D341Med (cell line): ENCODE data around the gene HNRNPUL2.
"Not testable (repeated sequence)": the region's sequence is repeated elsewhere in the genome, so short reads cannot be mapped to it uniquely, and the experiment has no call there.

Source experiments
- DNase-seq: peaks from one replicate; pipeline ENCODE4 v3.0.0; 2012; ENCODE audit warnings: low spot score

Gene HNRNPUL2

DNA sequence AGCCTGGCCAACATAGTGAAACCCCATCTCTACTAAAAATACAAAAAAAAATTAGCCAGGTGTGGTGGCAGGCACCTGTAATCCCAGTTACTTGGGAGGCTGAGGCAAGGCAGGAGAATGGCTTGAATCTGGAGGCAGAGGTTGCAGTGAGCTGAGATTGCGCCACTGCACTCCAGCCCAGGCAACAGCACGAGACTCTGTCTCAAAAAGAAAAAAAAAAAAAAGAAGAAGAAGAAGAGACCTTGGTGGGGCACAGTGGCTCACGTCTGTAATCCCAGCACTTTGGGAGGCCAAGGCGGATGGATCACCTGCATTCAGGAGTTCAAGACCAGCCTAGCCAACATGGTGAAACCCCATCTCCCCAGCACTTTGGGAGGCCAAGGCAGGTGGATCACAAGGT, 23.3 kb downstream of the HNRNPUL2 start:
- DNase-seq = not testable (repeated sequence)

DNA sequence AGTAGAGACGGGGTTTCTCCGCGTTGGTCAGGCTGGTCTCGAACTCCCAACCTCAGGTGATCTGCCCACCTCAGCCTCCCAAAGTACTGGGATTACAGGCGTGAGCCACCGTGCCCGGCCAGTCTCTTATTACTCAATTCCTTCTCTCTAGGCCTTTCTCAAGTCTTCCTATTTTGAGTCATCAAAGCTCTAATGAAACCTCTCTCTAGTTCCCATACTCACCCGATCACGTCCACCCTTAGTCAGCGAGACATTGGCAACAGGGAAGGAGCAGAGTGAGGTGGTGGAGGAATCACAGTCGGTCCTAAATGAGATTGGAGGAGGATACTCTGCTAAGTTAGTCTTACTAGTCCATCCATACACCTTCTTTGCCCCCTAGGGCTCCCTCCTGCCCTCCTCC, 25.0 kb downstream of the HNRNPUL2 start:
- DNase-seq = no peak

DNA sequence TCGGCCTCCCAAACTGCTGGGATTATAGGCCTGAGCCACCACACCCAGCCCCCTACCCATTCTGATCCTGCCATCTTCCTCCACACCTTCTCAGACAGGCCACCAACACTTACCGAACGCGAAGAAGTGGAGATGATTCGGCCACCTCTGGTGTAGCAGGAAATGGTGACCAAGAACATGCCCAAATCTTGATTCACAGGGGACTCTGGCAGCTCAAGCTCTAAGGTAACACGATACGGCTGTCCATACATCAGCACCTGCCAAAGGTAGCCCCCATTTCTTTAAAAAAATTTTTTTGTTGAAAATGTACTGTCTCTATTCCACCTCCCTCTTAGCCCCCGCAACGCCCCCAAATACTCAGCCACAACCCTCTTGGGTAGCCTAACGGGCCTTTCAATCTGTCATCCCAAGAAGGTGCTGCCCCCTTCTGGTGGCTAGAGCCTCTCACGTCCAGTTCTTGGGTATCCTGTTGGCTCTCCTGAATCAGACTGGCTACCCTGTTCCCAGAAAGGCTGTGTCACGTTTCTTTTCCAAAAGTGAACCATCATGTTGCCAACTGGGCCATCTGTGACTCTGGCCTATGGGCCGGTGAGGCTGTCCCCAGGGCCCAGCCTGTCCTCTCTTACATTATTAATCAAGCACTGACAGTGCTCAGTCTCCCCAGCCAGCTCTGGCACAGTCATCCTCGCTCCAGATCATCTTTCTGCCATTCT, 32.6 kb downstream of the HNRNPUL2 start:
- peak; percentile 77 for DNase-seq

DNA sequence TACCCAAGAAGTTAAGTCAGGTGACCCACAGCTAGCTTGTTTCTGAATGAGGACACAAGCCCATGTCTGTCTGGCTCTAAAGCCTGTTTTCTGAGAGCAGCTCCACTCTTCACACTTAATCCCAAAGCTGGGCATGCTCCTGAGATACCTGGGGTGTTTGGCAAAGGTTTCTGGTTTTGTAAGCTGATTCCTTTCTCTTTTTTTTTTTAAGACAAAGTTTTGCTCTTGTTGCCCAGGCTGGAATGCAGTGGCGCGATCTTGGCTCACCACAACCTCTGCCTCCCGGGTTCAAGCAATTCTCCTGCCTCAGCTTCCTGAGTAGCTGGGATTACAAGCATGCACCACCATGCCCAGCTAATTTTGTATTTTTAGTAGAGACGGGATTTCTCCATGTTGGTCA, 33.6 kb downstream of the HNRNPUL2 start:
- not testable (repeated sequence) for DNase-seq

DNA sequence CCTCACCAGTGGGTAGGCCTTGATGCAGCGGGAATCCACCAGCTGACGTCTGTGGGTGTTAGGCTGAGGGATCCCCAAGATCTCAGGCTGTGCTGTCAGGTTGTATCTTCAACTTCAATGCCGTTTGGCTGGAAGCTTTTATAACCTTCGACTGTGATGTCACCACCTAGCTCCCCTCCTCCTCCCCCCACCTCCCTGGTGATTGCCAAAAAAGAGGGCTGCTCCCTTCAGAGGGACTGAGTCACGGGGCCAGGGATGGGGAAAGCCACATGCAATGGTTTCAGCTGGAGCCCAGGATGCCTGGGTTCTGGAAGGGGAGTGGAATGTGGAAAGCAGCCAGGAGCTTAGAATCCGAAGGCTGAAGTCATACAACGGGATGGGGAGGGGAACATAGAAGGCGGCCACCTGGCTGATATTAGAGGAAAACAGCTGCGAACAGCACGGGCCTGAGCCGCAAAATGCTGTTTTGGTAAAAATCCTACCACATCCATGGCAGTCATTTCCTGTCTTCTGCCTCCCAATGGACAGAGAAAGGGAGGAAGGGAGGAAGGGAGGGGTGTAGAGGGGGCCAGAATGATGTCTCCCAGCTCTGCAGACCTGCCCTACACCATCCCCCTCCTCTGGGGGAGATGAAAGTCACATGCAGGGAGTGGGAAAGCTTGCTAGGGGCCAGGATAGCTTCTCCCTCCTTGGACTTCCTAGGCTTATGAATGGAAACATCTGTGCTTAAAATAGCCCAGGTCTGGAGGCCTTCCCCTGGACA, 37.7 kb downstream of the HNRNPUL2 start, which contains the start of gene LRRN4CL:
Gene LRRN4CL (minus strand): TSS at position 110 of the 763 bp plus-strand sequence. CDS start 1,022 bp downstream, outside the sequence.
- no peak for DNase-seq

DNA sequence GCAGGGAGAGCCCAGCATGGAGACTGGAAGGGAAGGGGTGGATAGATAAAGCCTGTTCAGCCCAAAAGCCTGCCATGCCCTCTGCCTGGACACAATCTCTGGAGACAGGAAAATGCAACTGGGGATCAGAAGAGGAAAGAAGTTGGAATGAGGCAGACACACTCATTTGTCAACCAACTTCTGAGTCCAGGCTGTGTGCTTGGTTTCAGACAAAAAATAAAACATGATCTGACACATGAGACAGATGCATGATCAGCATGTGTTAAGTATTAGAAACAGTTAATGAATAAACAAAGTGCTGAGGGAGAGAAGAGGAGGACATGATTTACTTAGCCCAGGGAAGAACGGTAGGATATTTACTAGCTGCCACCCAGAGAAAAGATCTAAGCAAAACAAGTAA, 38.8 kb downstream of the HNRNPUL2 start:
- DNase-seq = no peak

DNA sequence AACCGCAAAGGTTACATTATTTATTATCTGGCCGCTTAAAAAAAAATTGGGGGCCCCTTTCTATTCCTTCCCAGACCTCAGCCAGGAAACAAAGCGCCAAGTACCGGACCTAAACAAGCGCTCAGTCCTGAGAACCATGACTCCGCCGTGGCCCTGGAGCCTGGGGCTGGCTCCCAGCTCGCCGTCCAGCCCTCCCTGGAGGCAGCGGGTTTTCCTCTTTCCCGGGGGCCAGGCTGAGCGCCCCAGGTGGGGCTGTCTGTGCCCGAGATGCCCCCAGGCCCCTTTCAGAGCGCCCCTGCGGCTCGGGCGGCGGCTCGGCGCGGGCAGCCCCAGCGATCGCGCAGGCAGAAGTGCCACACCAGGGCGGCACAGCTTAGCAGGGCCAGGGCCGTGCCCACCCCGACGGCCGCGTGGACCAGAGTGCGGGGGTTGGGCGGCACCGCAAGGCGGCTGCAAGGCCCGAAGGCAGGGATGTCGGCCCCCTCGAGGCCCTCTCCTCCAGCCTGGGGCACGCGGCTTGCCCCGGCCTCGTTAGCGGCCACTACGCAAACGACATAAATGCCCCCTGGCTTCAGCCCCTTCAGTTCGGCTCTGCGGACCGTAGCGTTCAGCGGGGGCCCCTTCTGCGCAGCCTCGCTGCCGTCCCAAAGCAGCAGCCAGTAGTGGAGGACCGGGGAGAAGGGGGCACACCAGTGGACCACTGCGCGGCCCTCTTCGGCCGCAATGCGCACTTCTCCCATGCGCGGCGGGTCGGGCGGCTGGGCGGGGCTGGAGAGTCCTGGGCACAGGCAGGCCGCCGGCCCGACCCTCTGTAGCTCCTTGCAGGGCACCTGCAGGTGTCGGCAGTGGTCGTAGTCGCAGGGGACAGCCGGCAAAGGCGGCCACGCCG, 39.5 kb downstream of the HNRNPUL2 start:
- no peak for DNase-seq

DNA sequence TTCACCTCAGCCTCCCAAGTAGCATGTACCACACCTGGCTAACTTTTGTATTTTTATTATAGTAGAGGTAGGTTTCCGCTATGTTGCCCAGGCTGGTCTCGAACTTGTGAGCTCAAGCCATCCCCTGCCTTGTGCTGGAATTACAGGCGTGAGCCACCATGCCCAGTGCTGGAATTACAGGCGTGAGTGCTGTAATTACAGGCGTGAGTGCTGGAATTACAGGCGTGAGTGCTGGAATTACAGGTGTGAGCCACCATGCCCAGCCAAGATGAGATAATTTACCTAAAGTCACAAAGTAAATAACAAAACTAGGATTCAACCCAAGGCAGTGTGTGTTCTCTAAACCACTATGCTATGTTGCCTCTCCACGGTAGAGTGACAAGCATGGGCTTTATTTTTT, 44.7 kb downstream of the HNRNPUL2 start:
- no peak for DNase-seq

DNA sequence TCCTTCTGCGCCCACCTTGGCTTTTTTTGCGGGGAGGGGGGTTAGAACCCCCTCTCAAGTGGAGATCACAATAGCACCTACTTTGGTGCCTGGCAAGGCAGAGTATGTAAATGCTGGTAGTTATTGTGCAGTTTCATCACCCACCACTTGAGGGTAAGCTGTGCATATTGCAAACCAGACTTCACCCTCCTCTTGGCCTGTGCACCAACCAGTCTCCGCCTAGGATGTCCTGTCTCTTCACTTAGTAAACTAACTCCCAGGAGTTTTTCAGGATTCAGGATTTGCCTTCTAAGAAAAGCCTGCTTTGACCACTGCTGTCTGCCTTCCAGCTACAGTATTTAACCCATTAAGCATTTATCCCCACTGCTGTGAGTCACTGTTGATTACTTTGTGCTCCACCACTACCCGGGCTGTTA, 46.4 kb downstream of the HNRNPUL2 start:
- peak; percentile 78 for DNase-seq

DNA sequence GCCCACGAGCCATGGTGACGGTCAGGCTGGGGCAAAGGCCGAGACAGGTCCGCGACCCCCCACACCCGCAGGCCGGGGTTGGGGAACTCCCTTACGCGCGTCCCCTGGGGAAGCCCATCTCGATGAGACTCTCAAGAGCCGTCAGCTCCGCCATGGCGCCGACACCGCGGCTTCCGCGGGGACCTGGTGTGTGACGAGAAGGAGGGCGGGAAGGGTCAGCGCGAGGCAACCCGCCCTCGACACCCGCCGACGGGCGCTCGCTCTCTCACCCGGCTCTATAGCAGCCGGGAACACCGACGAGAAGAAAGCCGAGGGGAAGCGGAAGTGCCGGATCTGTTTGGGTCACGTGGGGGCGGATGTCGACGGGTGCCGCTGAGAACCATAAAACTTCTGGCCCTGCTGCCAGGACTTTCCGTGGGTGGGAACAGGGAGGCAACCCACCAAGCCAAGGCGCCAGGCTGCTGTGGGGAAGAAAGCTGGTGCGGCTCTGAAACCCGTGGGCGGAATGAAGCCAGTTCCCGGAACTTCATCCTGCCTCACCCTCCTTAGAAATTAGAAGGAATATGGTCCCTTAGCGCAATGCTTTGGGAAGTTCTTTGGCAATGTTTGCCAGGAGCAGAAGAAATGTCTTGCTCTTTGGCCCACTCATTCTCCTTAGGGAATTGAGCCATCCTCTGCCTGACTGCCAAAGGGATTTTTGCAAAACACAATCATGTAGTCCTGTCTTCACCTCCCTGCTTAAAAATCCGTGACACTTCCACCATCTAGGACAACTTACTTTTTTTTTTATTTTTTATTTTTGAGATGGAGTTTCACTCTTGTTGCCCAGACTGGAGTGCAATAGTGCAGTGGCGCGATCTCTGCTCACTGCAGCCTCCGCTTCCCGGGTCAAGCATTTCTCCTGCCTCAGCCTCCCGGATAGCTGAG, 48.2 kb downstream of the HNRNPUL2 start, which contains the start of gene UBXN1:
Gene UBXN1 (minus strand): TSS at position 304 of the 927 bp plus-strand sequence. CDS start 150 bp downstream, at position 154.
- DNase-seq = peak; percentile 88

DNA sequence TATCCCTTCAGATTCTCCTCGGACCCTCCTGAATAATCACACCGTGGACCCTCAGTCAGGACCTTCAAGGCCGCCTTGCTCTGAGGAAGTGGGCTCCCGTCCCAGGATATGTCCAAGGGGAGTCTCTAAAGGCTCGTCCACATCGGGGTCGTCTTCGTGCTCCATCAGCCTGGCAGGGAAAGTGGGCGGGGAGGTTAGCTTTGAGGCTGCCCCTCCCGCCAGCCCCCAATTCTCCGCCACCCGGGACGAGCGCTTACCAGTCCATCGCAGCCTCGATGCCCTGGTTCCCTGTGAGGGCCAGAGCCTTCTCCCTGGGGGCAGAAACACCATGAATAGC, 48.9 kb downstream of the HNRNPUL2 start:
- DNase-seq = no peak

DNA sequence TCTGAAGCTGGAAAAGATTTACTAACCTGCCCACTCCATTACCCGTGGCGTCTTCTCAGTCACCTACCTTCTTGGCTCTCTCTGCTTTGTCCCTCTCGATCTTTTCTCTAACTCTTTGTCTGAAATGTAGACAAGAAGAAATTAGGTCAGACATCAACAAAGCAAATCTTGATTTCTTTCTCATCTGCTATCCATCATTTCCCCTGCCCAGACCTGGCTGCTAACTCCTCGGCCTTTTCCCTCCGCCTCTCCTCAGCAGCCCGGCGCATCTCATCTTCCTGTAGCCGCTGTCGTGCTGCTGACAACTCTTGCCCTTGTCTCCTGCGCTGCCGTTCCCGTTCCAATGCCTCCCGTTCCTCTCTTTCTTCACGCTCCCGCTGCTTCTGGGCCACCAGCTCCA, 49.5 kb downstream of the HNRNPUL2 start:
- no peak for DNase-seq

DNA sequence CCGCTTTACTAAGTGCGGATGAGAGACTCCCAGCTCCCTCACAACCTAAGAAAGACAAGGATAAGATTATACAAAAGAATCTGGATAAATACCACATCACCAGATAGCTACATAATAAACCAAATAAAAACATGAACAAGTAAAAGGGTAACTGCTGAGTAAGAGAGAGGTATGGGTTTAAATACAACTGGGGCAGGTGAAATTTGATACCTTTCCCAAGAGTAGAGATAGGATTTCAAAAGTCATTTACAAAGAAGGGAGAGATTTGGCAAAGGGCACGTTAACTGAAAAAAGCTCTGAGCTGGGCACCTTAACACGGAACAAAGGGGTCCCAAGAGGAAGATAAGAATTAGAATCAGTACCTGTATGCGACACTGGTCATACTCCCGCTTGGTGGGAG, 50.1 kb downstream of the HNRNPUL2 start:
- DNase-seq = no peak

DNA sequence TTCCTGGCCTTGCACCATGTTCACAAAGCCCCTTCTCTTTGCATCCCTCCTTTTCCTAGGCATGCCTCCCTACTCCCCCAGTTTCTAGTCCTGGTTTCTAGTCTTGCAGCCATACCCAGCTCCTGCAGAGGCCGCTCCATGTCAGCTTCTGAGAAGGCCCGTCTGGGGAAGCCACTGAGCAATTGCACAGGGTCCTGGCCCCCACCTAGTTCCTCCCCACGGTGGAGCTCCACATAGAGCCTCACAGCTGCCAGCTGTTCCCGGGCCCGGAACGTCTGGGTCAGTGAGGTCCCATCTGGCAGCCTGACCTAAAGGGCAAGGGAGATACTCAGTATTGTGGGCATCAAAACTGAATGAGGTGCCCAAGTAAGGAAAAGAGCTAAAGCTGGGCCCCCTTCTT, 50.6 kb downstream of the HNRNPUL2 start:
- peak; percentile 16 for DNase-seq

DNA sequence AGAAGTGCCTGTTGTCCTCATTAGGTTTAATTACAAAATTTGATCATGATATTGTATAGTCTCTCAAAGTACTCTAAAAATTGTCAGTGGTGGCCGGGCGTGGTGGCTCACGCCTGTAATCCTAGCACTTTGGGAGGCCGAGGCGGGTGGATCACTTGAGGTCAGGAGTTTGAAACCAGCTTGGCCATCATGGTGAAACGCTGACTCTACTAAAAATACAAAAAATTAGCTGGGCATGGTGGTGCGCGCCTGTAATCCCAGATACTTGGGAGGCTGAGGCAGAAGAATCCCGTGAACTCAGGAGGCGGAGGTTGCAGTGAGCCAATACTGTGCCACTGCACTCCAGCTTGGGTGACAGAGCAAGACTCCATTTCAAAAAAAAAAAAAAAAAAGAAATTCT, 51.8 kb downstream of the HNRNPUL2 start:
- not testable (repeated sequence) for DNase-seq

DNA sequence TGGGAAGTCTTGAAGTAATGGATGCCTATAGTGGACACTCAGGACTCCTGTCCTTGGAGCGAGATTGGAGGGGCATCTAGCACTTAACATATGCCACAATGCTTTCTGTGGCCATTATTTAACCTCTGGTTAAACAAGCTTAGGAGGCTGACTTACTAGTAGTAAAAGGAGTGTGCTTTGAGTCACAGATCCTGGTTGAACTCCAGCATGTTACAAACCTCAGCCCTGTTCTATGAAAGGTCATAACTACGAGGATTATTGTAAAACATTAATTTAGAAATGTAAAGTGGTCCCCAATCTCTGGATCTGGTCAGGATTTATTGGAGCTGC, 54.1 kb downstream of the HNRNPUL2 start:
- DNase-seq = no peak

DNA sequence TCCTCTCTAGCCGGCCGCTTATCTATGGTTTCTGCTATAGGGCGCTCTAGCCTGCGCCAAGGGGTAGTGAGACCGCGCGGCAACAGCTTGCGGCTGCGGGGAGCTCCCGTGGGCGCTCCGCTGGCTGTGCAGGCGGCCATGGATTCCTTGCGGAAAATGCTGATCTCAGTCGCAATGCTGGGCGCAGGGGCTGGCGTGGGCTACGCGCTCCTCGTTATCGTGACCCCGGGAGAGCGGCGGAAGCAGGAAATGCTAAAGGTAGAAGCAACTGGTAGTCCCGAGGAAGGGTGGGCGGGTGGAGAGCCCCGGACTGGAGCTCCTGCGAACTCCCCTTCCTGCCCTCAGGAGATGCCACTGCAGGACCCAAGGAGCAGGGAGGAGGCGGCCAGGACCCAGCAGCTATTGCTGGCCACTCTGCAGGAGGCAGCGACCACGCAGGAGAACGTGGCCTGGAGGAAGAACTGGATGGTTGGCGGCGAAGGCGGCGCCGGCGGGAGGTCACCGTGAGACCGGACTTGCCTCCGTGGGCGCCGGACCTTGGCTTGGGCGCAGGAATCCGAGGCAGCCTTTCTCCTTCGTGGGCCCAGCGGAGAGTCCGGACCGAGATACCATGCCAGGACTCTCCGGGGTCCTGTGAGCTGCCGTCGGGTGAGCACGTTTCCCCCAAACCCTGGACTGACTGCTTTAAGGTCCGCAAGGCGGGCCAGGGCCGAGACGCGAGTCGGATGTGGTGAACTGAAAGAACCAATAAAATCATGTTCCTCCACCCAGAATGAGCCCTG, 55.5 kb downstream of the HNRNPUL2 start, which contains the start of the genes LBHD1 and UQCC3:
Gene LBHD1 (minus strand): TSS at position 660 of the 782 bp plus-strand sequence. CDS start 2,236 bp downstream, outside the sequence.
Gene UQCC3 (plus strand): TSS at position 66 of the 782 bp plus-strand sequence. CDS start 73 bp downstream, at position 139.
- DNase-seq = peak; percentile 77

DNA sequence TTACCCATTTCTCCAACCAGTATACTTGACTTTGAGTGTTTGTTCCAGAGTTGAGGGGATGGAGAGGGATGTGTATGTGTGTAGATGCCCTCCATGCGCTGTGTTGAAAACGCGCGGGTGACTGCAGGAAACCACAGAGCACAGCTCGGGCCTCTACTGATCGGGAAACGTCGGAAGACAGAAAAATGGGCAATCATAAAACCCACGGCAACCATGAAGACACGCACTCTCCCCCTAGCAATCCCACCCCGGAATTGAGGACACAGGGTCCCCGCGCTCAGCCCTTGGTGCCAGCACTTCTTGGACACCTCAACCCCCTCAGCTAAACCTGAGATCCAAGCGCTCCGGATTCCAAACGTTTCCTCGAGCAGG, 56.0 kb downstream of the HNRNPUL2 start:
- no peak for DNase-seq

DNA sequence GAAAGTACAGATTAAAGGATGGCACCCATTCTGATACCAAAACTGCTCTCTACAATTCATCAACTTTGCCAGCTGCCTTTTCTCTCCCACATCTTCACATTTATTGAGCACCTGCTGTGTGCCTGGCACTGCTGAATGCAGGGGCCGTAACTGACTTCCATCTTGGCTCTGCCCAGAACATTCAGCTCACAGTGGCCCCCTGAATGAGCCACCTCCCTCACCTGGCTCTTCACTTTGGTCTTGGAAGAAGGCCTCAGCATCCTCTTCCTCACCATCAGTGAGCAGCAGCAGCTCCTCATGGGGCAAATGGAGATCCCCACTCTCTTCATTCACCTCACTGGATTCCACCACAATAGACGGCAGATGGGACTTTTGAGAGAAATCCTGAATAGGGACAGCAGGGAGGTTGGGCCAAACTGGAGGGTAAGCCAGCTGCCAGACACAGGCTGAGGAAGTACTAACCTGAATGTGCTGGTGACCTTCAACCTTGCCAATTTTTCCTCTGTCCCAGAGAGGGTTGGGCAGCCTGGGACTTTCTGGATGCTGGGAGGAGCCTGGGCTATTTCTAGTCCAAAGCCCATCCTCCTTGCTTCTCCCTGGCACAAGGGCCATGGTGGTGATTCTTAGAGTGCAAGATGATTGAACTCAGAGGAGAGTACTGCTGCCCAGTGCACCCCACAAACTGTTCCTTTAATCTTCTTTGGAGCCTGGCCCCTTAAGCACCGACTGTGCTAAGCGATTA, 57.7 kb downstream of the HNRNPUL2 start:
- DNase-seq = peak; percentile 59

DNA sequence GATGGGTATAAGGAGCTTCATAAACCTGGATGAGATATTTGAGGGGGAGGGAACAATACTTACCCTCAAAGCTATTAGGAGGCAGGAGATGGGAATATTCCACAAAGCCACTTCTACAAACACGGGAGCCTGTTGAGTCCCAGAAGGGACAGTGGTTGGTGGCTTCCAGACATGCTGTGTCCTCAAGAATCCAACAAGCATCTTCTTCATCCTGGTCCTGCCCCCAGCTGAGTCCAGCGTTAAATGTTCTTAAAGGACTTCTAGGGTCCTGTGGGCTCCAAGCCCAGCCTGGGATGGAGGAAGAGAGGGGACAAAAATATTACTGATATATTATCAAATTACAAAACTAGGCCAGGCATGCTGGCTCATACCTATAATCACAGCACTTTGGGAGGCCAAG, 59.8 kb downstream of the HNRNPUL2 start:
- DNase-seq = no peak
